Globus pallidus (tissue), 1 donor: Measurements from ENCODE around the gene TFEB.

ENCODE experiments used
- DNase-seq: peaks from one replicate; pipeline ENCODE4 v3.0.0-alpha.2; 2015; ENCODE audit warnings: low spot score

The TFEB gene

GRCh38 chr6:41674231-41675000 lies 61.0 kb downstream of the TFEB start:
- DNase-seq: no peak

GRCh38 chr6:41673704-41674000 lies 61.8 kb downstream of the TFEB start:
- DNase-seq: no peak

- no peak for DNase-seq
Measured at GRCh38 chr6:41672816-41673703, 62.3 kb downstream of the TFEB start.

GRCh38 chr6:41672016-41672415 lies 63.4 kb downstream of the TFEB start:
- DNase-seq: no peak

GRCh38 chr6:41671376-41671775 lies 64.0 kb downstream of the TFEB start:
- DNase-seq: no peak

GRCh38 chr6:41670703-41671360 lies 64.6 kb downstream of the TFEB start:
- no peak for DNase-seq

GRCh38 chr6:41668968-41669367 lies 66.4 kb downstream of the TFEB start:
- no peak for DNase-seq

- DNase-seq: no peak
Measured at GRCh38 chr6:41667195-41667594, 68.2 kb downstream of the TFEB start.

- DNase-seq: no peak
Measured at GRCh38 chr6:41664271-41664670, 71.1 kb downstream of the TFEB start.

- no peak for DNase-seq
Measured at GRCh38 chr6:41663568-41663967, 71.8 kb downstream of the TFEB start.

- no peak for DNase-seq
Measured at GRCh38 chr6:41659935-41660334, 75.5 kb downstream of the TFEB start.

- no peak for DNase-seq
Measured at GRCh38 chr6:41658636-41659035, 76.8 kb downstream of the TFEB start.

- no peak for DNase-seq
Measured at GRCh38 chr6:41657131-41658094, 78.0 kb downstream of the TFEB start.

GRCh38 chr6:41656002-41656691 lies 79.3 kb downstream of the TFEB start:
- DNase-seq: no peak

GRCh38 chr6:41655646-41656001 lies 79.8 kb downstream of the TFEB start:
- no peak for DNase-seq

GRCh38 chr6:41655176-41655575 lies 80.2 kb downstream of the TFEB start:
- DNase-seq: no peak

GRCh38 chr6:41654698-41655151 lies 80.7 kb downstream of the TFEB start:
- no peak for DNase-seq

- DNase-seq: no peak
Measured at GRCh38 chr6:41654151-41654697, 81.2 kb downstream of the TFEB start.

- no peak for DNase-seq
Measured at GRCh38 chr6:41653691-41654090, 81.7 kb downstream of the TFEB start.

- no peak for DNase-seq
Measured at GRCh38 chr6:41652866-41653652, 82.3 kb downstream of the TFEB start.
